H1 (cell line): ENCODE results near the gene DLX5. TPM values are rescaled to one million over a fixed set of nuclear protein-coding genes. Genes with fewer than 3 reads are reported as not detected.

Experiments used
- CTCF ChIA-PET: fragments of 300-600 bp; sonication (Branson Sonifier 250); formaldehyde crosslinking; loops from one replicate; lab custom pipeline; 2021; ENCODE audit not compliant: partially characterized antibody; lab: Charles Lee
- POLR2A ChIA-PET: fragments of 300-600 bp; sonication (Branson Sonifier 250); formaldehyde crosslinking; loops from one replicate; lab custom pipeline; 2021; ENCODE audit warnings: inconsistent platforms; ENCODE audit not compliant: partially characterized antibody; lab: Charles Lee
- DNase-seq, 2 experiments: peaks; one replicate each; pipeline versions ENCODE4 v3.0.0 to v3.0.0-alpha.2; 2010 to 2022; ENCODE audit warnings: low spot score in 2 of 2, low read depth in 1 of 2, mixed read lengths in 1 of 2
- FAIRE-seq: peaks from 2 replicates; lab custom pipeline; 2011; peaks lifted over from hg19 to GRCh38; lab: Jason Lieb, UNC
- H2AFZ ChIP-seq: 2 replicates; pipeline ENCODE4 v1.8.1; 2012; ENCODE audit warnings: low read length, inconsistent platforms
- H2AK5ac ChIP-seq: 2 replicates; pipeline ENCODE4 v1.6.1; 2013; ENCODE audit warnings: low read depth, low read length
- H2BK120ac ChIP-seq: replicated peaks from 2 replicates; pipeline ENCODE3; 2013; ENCODE audit warnings: low read depth, low read length, inconsistent platforms
- H2BK12ac ChIP-seq: 2 replicates; pipeline ENCODE4 v1.6.1; 2013; ENCODE audit warnings: low read depth, low read length
- H2BK15ac ChIP-seq: 2 replicates; pipeline ENCODE4 v1.6.1; 2013; ENCODE audit warnings: low read length
- H2BK20ac ChIP-seq: 2 replicates; pipeline ENCODE4 v1.6.1; 2013; ENCODE audit warnings: low read length
- H2BK5ac ChIP-seq: 2 replicates; pipeline ENCODE4 v1.6.1; 2013; ENCODE audit warnings: low read depth, low read length
- H3K14ac ChIP-seq: 2 replicates; pipeline ENCODE4 v1.6.1; 2013; ENCODE audit warnings: inconsistent platforms; ENCODE audit not compliant: insufficient read length
- H3K18ac ChIP-seq: 2 replicates; pipeline ENCODE4 v1.6.1; 2013; ENCODE audit warnings: low read length; ENCODE audit errors: extremely low read depth
- H3K23ac ChIP-seq: 2 replicates; pipeline ENCODE4 v1.6.1; 2013; ENCODE audit warnings: inconsistent platforms; ENCODE audit not compliant: insufficient read length
- H3K23me2 ChIP-seq: 2 replicates; pipeline ENCODE4 v1.6.1; 2013; ENCODE audit warnings: low read depth, low read length
- H3K27ac ChIP-seq: 2 replicates; pipeline ENCODE4 v1.6.1; 2011; ENCODE audit warnings: low read depth, low read length, inconsistent platforms
- H3K27me3 ChIP-seq, 4 experiments: replicated peaks in 1 of 4; 1 replicate in 1 of 4; 2 replicates in 3 of 4; pipeline versions ENCODE4 v1.6.1 to v1.8.1; 2011 to 2013; ENCODE audit warnings: low read length in 3 of 4, mild to moderate bottlenecking in 3 of 4, inconsistent platforms in 2 of 4, mixed read lengths in 2 of 4, moderate library complexity in 1 of 4; ENCODE audit not compliant: control insufficient read depth in 3 of 4, insufficient read depth in 3 of 4; ENCODE audit errors: extremely low read depth in 1 of 4
- H3K36me3 ChIP-seq, 4 experiments: 2 replicates each; pipeline versions ENCODE4 v1.6.1 to v1.8.1; 2011 to 2013; ENCODE audit warnings: mild to moderate bottlenecking in 4 of 4, low read length in 3 of 4, moderate library complexity in 2 of 4, control low read depth in 1 of 4, inconsistent platforms in 1 of 4; ENCODE audit not compliant: insufficient read depth in 4 of 4, control insufficient read depth in 2 of 4
- H3K4ac ChIP-seq: replicated peaks from 2 replicates; pipeline ENCODE3; 2013; ENCODE audit warnings: low read length, low read depth, mixed read lengths, inconsistent platforms; ENCODE audit not compliant: insufficient read length
- H3K4me1 ChIP-seq, 4 experiments: replicated peaks in 1 of 4; 1 replicate in 1 of 4; 2 replicates in 3 of 4; pipeline versions ENCODE4 v1.6.1 to v1.8.1; 2011 to 2013; ENCODE audit warnings: low read length in 3 of 4, inconsistent platforms in 2 of 4, mixed read lengths in 1 of 4; ENCODE audit not compliant: insufficient read depth in 4 of 4, control insufficient read depth in 3 of 4
- H3K4me2 ChIP-seq, 2 experiments: 2 replicates each; pipeline versions ENCODE4 v1.6.1 to v1.8.1; 2011 to 2013; ENCODE audit warnings: low read depth in 2 of 2, low read length in 2 of 2, control low read depth in 1 of 2, inconsistent platforms in 1 of 2, mild to moderate bottlenecking in 1 of 2; ENCODE audit not compliant: insufficient read depth in 1 of 2
- H3K4me3 ChIP-seq, 4 experiments: fragments of 200-600, 300-600 bp in 1 of 4; sonication (generic), shearing (Covaris generic), sonication (Bioruptor Twin) in 1 of 4; 2 replicates each; pipeline versions ENCODE4 v1.5.1 to v1.8.1; 2011 to 2016; ENCODE audit warnings: low read length in 4 of 4, low read depth in 3 of 4, control low read depth in 2 of 4, inconsistent platforms in 2 of 4, mild to moderate bottlenecking in 2 of 4, mixed read lengths in 1 of 4, moderate library complexity in 1 of 4; ENCODE audit not compliant: insufficient read depth in 2 of 4; ENCODE audit errors: extremely low read depth in 1 of 4
- H3K56ac ChIP-seq: replicated peaks from 2 replicates; pipeline ENCODE3; 2013; ENCODE audit warnings: low read depth, mild to moderate bottlenecking, mixed read lengths, low read length, inconsistent platforms; ENCODE audit not compliant: insufficient read length
- H3K79me1 ChIP-seq: 2 replicates; pipeline ENCODE4 v1.6.1; 2013; ENCODE audit warnings: low read depth, low read length, control low read depth
- H3K79me2 ChIP-seq, 2 experiments: 2 replicates each; pipeline versions ENCODE4 v1.6.1 to v1.8.1; 2012 to 2013; ENCODE audit warnings: low read length in 2 of 2, mild to moderate bottlenecking in 2 of 2, inconsistent platforms in 1 of 2; ENCODE audit not compliant: insufficient read depth in 2 of 2, control insufficient read depth in 1 of 2
- H3K9ac ChIP-seq, 4 experiments: replicated peaks in 1 of 4; 1 replicate in 1 of 4; 2 replicates in 3 of 4; pipeline versions ENCODE4 v1.6.1 to v1.8.1; 2011 to 2013; ENCODE audit warnings: low read depth in 3 of 4, low read length in 3 of 4, control low read depth in 2 of 4, mild to moderate bottlenecking in 2 of 4, moderate library complexity in 2 of 4, inconsistent platforms in 1 of 4; ENCODE audit errors: extremely low read depth in 1 of 4
- H3K9me3 ChIP-seq, 2 experiments: 2 replicates each; pipeline versions ENCODE4 v1.6.1 to v1.8.1; 2012 to 2013; ENCODE audit warnings: mild to moderate bottlenecking in 2 of 2, moderate library complexity in 2 of 2, control low read depth in 1 of 2, inconsistent platforms in 1 of 2, low read depth in 1 of 2, low read length in 1 of 2, mixed read lengths in 1 of 2; ENCODE audit not compliant: insufficient read depth in 2 of 2
- H4K20me1 ChIP-seq, 2 experiments: replicated peaks in 1 of 2; 2 replicates each; pipeline versions ENCODE3 to v1.8.1; 2011 to 2013; ENCODE audit warnings: inconsistent platforms in 2 of 2, low read length in 2 of 2, mild to moderate bottlenecking in 1 of 2; ENCODE audit not compliant: insufficient read depth in 2 of 2, control insufficient read depth in 1 of 2
- H4K5ac ChIP-seq: 2 replicates; pipeline ENCODE4 v1.6.1; 2013; ENCODE audit warnings: low read length, low read depth, mixed read lengths, inconsistent platforms; ENCODE audit not compliant: insufficient read length
- H4K8ac ChIP-seq: 2 replicates; pipeline ENCODE4 v1.8.0; 2013; ENCODE audit warnings: mild to moderate bottlenecking, moderate library complexity, low read length, inconsistent platforms; ENCODE audit not compliant: insufficient read depth; ENCODE audit errors: extremely low read depth
- H4K91ac ChIP-seq: replicated peaks from 2 replicates; pipeline ENCODE3; 2013; ENCODE audit warnings: low read length, mixed read lengths, inconsistent platforms; ENCODE audit not compliant: insufficient read length
- CBX8 ChIP-seq: fragments of 300-800, 300-1000 bp; sonication (generic); IDR thresholded peaks from 2 replicates; pipeline ENCODE4 v1.7.1; 2016; ENCODE audit warnings: low read depth, low read length, borderline replicate concordance
- MAFK ChIP-seq: IDR thresholded peaks from 2 replicates; pipeline ENCODE4 v1.6.1; 2012; ENCODE audit warnings: low read depth, mild to moderate bottlenecking, improper control_type of control experiment, low read length
- RBBP5 ChIP-seq: IDR thresholded peaks from 2 replicates; pipeline ENCODE4 v1.7.1; 2012; ENCODE audit warnings: low read depth, mild to moderate bottlenecking, inconsistent platforms, low read length, moderate library complexity, borderline replicate concordance
- RNF2 ChIP-seq: fragments of 200-900, 300-1000 bp; sonication (generic); IDR thresholded peaks from 2 replicates; pipeline ENCODE4 v1.7.1; 2016; ENCODE audit warnings: borderline replicate concordance, low read depth, mild to moderate bottlenecking, antibody characterized with exemption, low read length; ENCODE audit not compliant: poor library complexity, severe bottlenecking; ENCODE audit errors: missing control alignments
- WGBS, 2 experiments: shearing (Covaris generic) in 1 of 2; methylation state at CpG; one replicate each; pipeline versions ENCODE4 v1.1.6 to v1.1.7; 2013 to 2015; ENCODE audit warnings: low lambda C conversion rate in 2 of 2, mixed read lengths in 2 of 2, inconsistent platforms in 1 of 2, low coverage in 1 of 2, missing lambda C conversion rate in 1 of 2; ENCODE audit not compliant: insufficient replicate concordance in 2 of 2, insufficient coverage in 1 of 2, insufficient read length in 1 of 2; ENCODE audit errors: extremely low coverage in 1 of 2, missing lambda C conversion rate in 1 of 2; 5-methylcytosine and 5-hydroxymethylcytosine counted together
- polyA plus RNA-seq, 7 experiments: library from polyadenylated mRNA; depleted of rRNA in 3 of 7; stranded (reverse) in 5 of 7; unstranded in 2 of 7; fragments of >200 nt in 5 of 7; fragments of 200-250 nt in 2 of 7; gene quantifications; 1 replicate in 5 of 7; 2 replicates in 1 of 7; 4 replicates in 1 of 7; pipeline versions ENCODE4 v1.2.1 to v1.2.3, GENCODE V29; 2011 to 2013; ENCODE audit warnings: missing spikeins in 2 of 7, mixed read lengths in 2 of 7
- total RNA-seq: library from RNA; stranded (reverse); fragmentation: NEBNext Ultra II Directional; extraction: Animal tissue kit (Norgen Biotek cat#: 25700); gene quantifications from 2 replicates; pipeline ENCODE4 v1.2.1, GENCODE V29; 2021

The DLX5 gene
- total and polyA plus RNA-seq, 2 of the 8 experiments (the other 6 are each of a cell fraction or from before 2014, with no cell fraction given) = not detected

DNA sequence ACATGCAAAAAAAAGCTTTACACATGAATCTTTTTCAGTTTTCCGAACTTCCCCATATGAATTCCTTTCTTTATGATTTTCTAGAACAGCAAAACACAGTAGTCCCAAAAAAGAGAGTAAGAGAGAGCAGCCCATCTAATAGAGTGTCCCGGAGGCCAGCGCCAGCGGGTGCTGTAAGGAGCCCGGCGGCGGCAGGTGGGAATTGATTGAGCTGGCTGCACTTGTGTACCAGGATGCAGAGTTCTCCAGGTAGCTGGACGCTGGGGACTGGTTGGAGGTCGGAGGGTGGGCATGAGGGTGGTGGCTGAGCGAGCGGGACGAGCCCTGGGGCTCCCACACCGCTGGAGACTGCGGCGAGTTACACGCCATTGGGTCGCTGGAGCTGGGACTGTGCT, 4.0 kb downstream of the DLX5 start:
- POLR2A ChIA-PET = interaction anchor here (1.0 to 3.4 kb wide), 6 partner anchors 11 to 706 kb away, joined by 3 to 22 read pairs (median 5); partner anchors contain the start of gene DLX6
- Histone ChIP-seq H3K36me3 (no peaks in the 10 kb centered on the region; a peak in 1 of 8 replicates), H3K79me1 (no peaks in the 10 kb centered on the region), H4K20me1 (peaks cover 19 to 40% of the 10 kb centered on the region in 2 experiments), H2BK5ac (no peak overlapping the region), H3K4ac (no peak overlapping the region), H2BK120ac (no peak overlapping the region), H4K5ac (no peak overlapping the region), H3K27ac (no peak overlapping the region), H4K8ac (no peak overlapping the region), H3K9me3 (no peaks in the 10 kb centered on the region), H2AK5ac (no peak overlapping the region), H3K4me3 (peak overlapping the region in 3 of 4 experiments; percentile 29 to 53 (median 34); a peak in 6 of 8 replicates), H3K56ac (no peak overlapping the region), H3K27me3 (peaks cover 90 to 100% (median 99%) of the 10 kb centered on the region in 4 experiments), H3K23ac (no peak overlapping the region), H2BK15ac (no peak overlapping the region), H3K9ac (no peak overlapping the region), H3K4me1 (peaks cover 19 to 43% (median 34%) of the 10 kb centered on the region in 4 experiments), H4K91ac (no peak overlapping the region), H3K14ac (no peak overlapping the region), H3K23me2 (peaks cover 14% of the 10 kb centered on the region; the same call in 1 of the 2 replicates), H2BK20ac (no peak overlapping the region), H3K18ac (no peak overlapping the region), H2AFZ (no peak overlapping the region), H3K79me2 (no peaks in the 10 kb centered on the region), H3K4me2 (peak overlapping the region; percentile 4 to 73), H2BK12ac (no peak overlapping the region; the same call in 1 of the 2 replicates)
- CTCF ChIA-PET = interaction anchor here (1.1 to 10.2 kb wide), 7 partner anchors 8 to 605 kb away, joined by 3 to 150 read pairs (median 9); partner anchors contain the start of gene DLX6
- FAIRE-seq (no peak), DNase-seq (no peak)
- no peak for TF ChIP-seq RBBP5
- no peak for TF ChIP-seq MAFK
- peak; percentile 91 for TF ChIP-seq RNF2
- peak; percentile 33; the same call in 1 of the 2 replicates for TF ChIP-seq CBX8
- WGBS, 2 experiments = 3% methylated on average over 17 of the region's 17 CpGs; no CpG with 5 or more reads in 1 of the 2 experiments
